Calu3 (cell line): ENCODE data around the gene PINLYP. TPM values are rescaled to one million over a fixed set of nuclear protein-coding genes. Genes with fewer than 3 reads are reported as not detected.

Experiments used
- BruUV-seq: library from RNA; stranded (reverse); fragments of 400-500 nt; replicated peaks from 2 replicates; lab custom pipeline; 2021; lab: Mats Ljungman, UMichigan
- CTCF ChIA-PET: fragments of 300-600 bp; sonication (Branson Sonifier 250); formaldehyde crosslinking; loops from one replicate; lab custom pipeline; 2022; ENCODE audit warnings: antibody characterized with exemption; lab: Charles Lee
- DNase-seq: peaks from one replicate; pipeline ENCODE4 v3.0.0; 2022
- H3K27ac Mint-ChIP-seq: one replicate; pipeline ENCODE4 v1.8.0; 2022; ENCODE audit warnings: mixed read lengths; ENCODE audit not compliant: unreplicated experiment
- H3K27me3 Mint-ChIP-seq: one replicate; pipeline ENCODE4 v1.8.0; 2022; ENCODE audit warnings: mixed read lengths; ENCODE audit not compliant: unreplicated experiment
- H3K36me3 Mint-ChIP-seq: one replicate; pipeline ENCODE4 v1.8.0; 2022; ENCODE audit warnings: mild to moderate bottlenecking, moderate library complexity, mixed read lengths; ENCODE audit not compliant: insufficient read depth, unreplicated experiment
- H3K4me1 Mint-ChIP-seq: one replicate; pipeline ENCODE4 v1.8.0; 2022; ENCODE audit warnings: mild to moderate bottlenecking, low read depth, mixed read lengths; ENCODE audit not compliant: unreplicated experiment
- H3K4me3 Mint-ChIP-seq: one replicate; pipeline ENCODE4 v1.8.0; 2022; ENCODE audit warnings: mild to moderate bottlenecking, low read depth, moderate library complexity, mixed read lengths; ENCODE audit not compliant: unreplicated experiment
- H3K9me3 Mint-ChIP-seq: one replicate; pipeline ENCODE4 v1.8.0; 2022; ENCODE audit warnings: low read depth, mixed read lengths; ENCODE audit not compliant: unreplicated experiment
- CTCF ChIP-seq: fragments of 200-600 bp; IDR thresholded peaks from one replicate; pipeline ENCODE4 v1.8.0; 2022; ENCODE audit warnings: antibody characterized with exemption; ENCODE audit not compliant: unreplicated experiment
- intact Hi-C: fragments of 100-400 bp; cut with micrococcal nuclease; formaldehyde crosslinking; loops from one replicate; pipeline ENCODE4 v1.10.0; 2022; ENCODE audit not compliant: unreplicated experiment
- total RNA-seq: library from RNA; stranded (reverse); gene quantifications from 2 replicates; pipeline ENCODE4 v1.2.3, GENCODE V29; 2022

The PINLYP gene
- total RNA-seq, 1 experiment from 2014 or later: 0.17 TPM

DNA sequence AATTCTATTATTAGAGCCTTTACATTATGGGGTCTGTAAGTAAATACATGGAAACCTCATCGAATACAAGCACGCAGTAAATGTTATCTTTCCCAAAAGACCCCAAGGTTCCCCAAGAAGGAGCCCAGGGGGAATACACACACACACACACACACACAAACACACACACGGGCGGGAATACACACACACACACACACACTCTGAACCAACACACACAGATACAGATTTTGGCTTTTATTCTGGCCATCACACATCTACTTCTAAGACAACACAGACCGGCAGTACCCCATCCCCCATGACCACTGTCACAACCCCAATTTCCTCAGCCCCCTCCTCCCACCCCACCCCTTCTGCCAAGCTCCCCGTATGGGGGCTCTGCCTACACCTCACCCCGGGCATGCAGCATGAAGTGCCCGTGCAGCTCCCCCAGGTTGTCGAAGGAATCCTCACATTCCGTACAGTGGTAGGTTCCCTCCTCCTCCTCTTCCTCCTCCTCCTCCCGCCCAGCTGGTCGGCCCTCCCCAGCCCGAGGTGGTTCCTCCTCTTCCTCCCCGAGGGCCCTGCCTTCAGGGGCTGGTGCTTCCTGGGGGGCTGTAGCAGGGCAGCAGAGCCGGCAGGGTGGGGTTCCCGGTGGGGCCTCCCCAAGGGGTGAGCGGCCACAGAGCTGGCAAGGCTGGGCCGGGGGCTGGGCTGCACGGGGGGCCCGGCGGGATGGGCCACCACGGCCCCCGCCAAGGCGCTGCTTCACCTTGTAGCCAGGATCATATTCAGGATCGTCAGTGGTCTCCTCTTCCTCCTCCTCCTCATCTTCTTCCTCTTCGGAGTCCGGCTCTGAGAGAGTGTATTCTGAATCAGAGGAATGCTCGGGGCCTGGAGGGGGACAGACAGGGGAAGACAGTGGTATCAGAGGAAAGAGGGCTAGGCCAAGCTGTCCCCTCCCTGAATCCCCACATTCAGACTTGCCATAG is 31.9 kb downstream of the PINLYP start:
- no TSS peak for BruUV-seq
- no peaks in the 10 kb centered on the region for H3K27me3 Mint-ChIP-seq
- CTCF ChIA-PET: no interaction called here

DNA sequence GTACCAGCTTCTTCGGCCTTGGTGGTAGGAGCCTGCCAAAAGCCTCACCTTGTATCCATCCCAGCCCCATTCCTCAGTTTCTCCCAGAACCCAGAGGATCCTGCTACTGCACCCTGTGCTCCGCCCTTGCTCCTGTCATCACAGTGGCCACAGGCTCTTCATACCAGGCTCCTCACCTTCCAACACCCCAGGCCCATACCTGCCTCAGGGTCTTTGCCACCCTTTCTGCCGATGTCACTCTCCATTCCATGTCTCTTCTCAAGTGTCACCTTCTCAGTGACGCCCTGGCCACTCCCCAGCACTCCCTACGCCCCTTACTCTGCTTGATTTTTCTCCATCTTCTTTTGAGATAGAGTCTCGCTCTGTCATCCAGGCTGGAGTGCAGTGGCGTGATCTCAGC is 34.3 kb downstream of the PINLYP start:
- intact Hi-C loops: no loop called here
- CTCF ChIA-PET: no interaction called here
- TF ChIP-seq CTCF: no peak
- peaks cover 9% of the 10 kb centered on the region for H3K9me3 Mint-ChIP-seq
- no peak overlapping the region for H3K27ac Mint-ChIP-seq
- H3K36me3 Mint-ChIP-seq: peaks cover 17% of the 10 kb centered on the region
- no peaks in the 10 kb centered on the region for H3K27me3 Mint-ChIP-seq
- H3K4me1 Mint-ChIP-seq: no peaks in the 10 kb centered on the region
- BruUV-seq: no TSS peak
- H3K4me3 Mint-ChIP-seq: no peak overlapping the region
- DNase-seq: no peak

More for the DNA sequence above, 31.9 kb downstream of the PINLYP start:
- Mint-ChIP-seq H3K36me3 (peaks cover 8% of the 10 kb centered on the region), H3K4me3 (no peak overlapping the region), H3K9me3 (no peaks in the 10 kb centered on the region), H3K4me1 (no peaks in the 10 kb centered on the region), H3K27ac (no peak overlapping the region)
- TF ChIP-seq CTCF: no peak
- intact Hi-C loops: no loop called here
- DNase-seq: no peak

DNA sequence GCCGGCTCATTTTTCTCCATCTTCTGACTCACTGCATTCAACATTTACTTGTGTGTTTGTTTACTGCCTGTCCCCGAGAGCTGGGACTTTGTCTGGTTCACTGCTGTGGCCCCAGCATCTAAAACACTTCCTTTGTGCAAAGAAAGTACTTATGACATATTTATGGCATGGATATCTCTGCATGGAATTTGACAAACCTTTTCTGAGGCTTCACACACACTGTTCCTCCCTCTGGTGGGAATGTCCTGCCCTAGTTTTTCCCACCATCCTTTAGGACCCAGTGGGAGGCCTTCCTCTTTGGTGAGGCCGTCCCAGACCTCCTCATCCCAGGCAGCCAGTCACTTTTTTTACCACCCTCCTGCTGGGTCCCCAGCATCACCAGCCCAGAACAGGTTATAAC is 34.9 kb downstream of the PINLYP start:
- CTCF ChIA-PET: no interaction called here
- intact Hi-C loops: no loop called here
- no peak for DNase-seq
- H3K27me3 Mint-ChIP-seq: no peaks in the 10 kb centered on the region
- TF ChIP-seq CTCF: no peak
- BruUV-seq: no TSS peak
- H3K4me1 Mint-ChIP-seq: no peaks in the 10 kb centered on the region
- H3K27ac Mint-ChIP-seq: no peak overlapping the region
- peaks cover 17% of the 10 kb centered on the region for H3K36me3 Mint-ChIP-seq
- peaks cover 9% of the 10 kb centered on the region for H3K9me3 Mint-ChIP-seq
- H3K4me3 Mint-ChIP-seq: no peak overlapping the region

DNA sequence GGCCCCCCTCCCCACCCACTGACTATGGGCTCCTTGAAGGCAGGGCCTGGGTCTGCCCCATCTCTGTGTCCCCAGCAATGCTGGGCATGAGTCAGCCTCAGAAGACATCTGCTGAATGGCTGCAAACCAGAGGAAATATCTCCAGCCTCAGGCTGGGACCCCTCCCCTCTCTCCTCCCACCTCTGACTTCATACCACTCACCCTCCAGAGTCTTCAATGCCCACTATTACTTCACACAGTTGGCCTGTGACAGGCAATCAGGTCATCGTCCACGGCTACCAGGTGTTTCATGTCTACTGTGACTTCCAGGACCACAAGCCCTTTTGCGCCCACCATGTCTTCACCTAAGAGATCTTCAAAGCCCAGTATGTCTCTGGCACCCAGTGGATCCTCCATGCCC is 36.2 kb downstream of the PINLYP start, which contains the start of gene SRRM5:
TSS of gene SRRM5 (plus strand) at position 301 of the 400 bp plus-strand sequence. CDS start at position 335, 34 bp downstream.
- H3K27ac Mint-ChIP-seq: no peak within 1 kb of the TSS
- TF ChIP-seq CTCF: no peak
- no TSS peak for BruUV-seq
- H3K4me1 Mint-ChIP-seq: no peaks in the 10 kb centered on the region
- peaks cover 9% of the 10 kb centered on the region for H3K36me3 Mint-ChIP-seq
- H3K27me3 Mint-ChIP-seq: no peaks in the 10 kb centered on the region
- intact Hi-C loops: no loop called here
- no peak within 1 kb of the TSS for H3K4me3 Mint-ChIP-seq
- DNase-seq: no peak
- H3K9me3 Mint-ChIP-seq: peaks cover 9% of the 10 kb centered on the region
- CTCF ChIA-PET: no interaction called here
